Measurements from ENCODE around the gene SWSAP1.

DNA sequence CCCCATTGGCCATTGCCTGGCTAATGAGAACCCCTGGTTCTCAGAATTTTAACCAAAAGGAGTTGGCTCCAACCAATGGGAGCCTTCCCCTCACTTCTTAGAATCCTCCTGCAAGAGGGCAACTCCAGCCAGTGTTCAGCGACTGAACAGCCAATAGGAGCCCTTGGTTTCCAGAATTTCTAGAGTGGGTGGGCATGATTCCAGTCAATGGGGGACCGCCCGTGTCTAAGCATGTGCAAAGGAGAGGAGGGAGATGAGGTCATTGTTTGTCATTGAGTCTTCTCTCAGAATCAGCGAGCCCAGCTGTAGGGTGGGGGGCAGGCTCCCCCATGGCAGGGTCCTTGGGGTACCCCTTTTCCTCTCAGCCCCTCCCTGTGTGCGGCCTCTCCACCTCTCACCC, 9.5 kb upstream of the SWSAP1 start:
- TF ChIP-seq, protein P1, sequence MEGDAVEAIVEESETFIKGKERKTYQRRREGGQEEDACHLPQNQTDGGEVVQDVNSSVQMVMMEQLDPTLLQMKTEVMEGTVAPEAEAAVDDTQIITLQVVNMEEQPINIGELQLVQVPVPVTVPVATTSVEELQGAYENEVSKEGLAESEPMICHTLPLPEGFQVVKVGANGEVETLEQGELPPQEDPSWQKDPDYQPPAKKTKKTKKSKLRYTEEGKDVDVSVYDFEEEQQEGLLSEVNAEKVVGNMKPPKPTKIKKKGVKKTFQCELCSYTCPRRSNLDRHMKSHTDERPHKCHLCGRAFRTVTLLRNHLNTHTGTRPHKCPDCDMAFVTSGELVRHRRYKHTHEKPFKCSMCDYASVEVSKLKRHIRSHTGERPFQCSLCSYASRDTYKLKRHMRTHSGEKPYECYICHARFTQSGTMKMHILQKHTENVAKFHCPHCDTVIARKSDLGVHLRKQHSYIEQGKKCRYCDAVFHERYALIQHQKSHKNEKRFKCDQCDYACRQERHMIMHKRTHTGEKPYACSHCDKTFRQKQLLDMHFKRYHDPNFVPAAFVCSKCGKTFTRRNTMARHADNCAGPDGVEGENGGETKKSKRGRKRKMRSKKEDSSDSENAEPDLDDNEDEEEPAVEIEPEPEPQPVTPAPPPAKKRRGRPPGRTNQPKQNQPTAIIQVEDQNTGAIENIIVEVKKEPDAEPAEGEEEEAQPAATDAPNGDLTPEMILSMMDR (conservative IDR thresholded peaks at IDR 0.05): no peak
- TF ChIP-seq EZH2 (IDR thresholded peaks at IDR 0.05; ENCODE audit: low read depth): no peak
